HCT116 (cell line): ENCODE data around the gene NOXO1.

ENCODE experiments used
- CEBPB ChIP-seq: IDR thresholded peaks from 2 replicates; pipeline ENCODE4 v1.6.1; 2012; ENCODE audit warnings: low read depth
- CTCF ChIP-seq, 3 experiments: fragments of 200-600 bp in 1 of 3; sonication (generic) in 1 of 3; IDR thresholded peaks in 2 of 3; conservative IDR thresholded peaks in 1 of 3; 2 replicates each; pipeline ENCODE4 v1.5.1; 2012 to 2017; ENCODE audit warnings: low read depth in 2 of 3, low read length in 2 of 3, antibody characterized with exemption in 1 of 3, borderline replicate concordance in 1 of 3, control low read depth in 1 of 3, mild to moderate bottlenecking in 1 of 3, mixed read lengths in 1 of 3, mixed run types in 1 of 3, moderate library complexity in 1 of 3; ENCODE audit not compliant: insufficient read depth in 1 of 3
- EZH2 ChIP-seq: fragments of 200-600 bp; sonication (generic); IDR thresholded peaks from 2 replicates; pipeline ENCODE4 v1.6.1; 2017; ENCODE audit warnings: antibody characterized with exemption, mixed run types
- EZH2phosphoT487 ChIP-seq: fragments of 200-600 bp; IDR thresholded peaks from 2 replicates; pipeline ENCODE4 v1.6.1; 2018; ENCODE audit warnings: antibody characterized with exemption, borderline replicate concordance
- FOSL1 ChIP-seq: IDR thresholded peaks from 2 replicates; pipeline ENCODE4 v1.6.1; 2012; ENCODE audit warnings: low read depth
- MAX ChIP-seq: IDR thresholded peaks from 2 replicates; pipeline ENCODE4 v1.6.1; 2012
- POLR2A ChIP-seq: IDR thresholded peaks from 2 replicates; pipeline ENCODE4 v1.7.0; 2011; ENCODE audit warnings: borderline replicate concordance; ENCODE audit not compliant: insufficient read depth, insufficient read length; ENCODE audit errors: extremely low read depth
- POLR2AphosphoS5 ChIP-seq: IDR thresholded peaks from 2 replicates; pipeline ENCODE4 v1.6.1; 2011; ENCODE audit warnings: mild to moderate bottlenecking, low read depth, low read length, moderate library complexity
- RAD21 ChIP-seq: IDR thresholded peaks from 2 replicates; pipeline ENCODE4 v1.6.1; 2012; ENCODE audit warnings: low read depth, mild to moderate bottlenecking
- SIN3A ChIP-seq: IDR thresholded peaks from 2 replicates; pipeline ENCODE4 v1.6.1; 2012; ENCODE audit warnings: low read depth
- SP1 ChIP-seq: IDR thresholded peaks from 2 replicates; pipeline ENCODE4 v1.6.1; 2012; ENCODE audit warnings: low read depth
- TCF7L2 ChIP-seq: IDR thresholded peaks from 2 replicates; pipeline ENCODE4 v1.7.0; 2011; ENCODE audit warnings: borderline replicate concordance, inconsistent platforms; ENCODE audit not compliant: insufficient read depth, insufficient read length; ENCODE audit errors: extremely low read depth
- ZBTB33 ChIP-seq: IDR thresholded peaks from 2 replicates; pipeline ENCODE4 v1.6.1; 2011; ENCODE audit warnings: mild to moderate bottlenecking, low read length, moderate library complexity; ENCODE audit not compliant: insufficient replicate concordance; ENCODE audit errors: extremely low read depth

- TF ChIP-seq CTCF (IDR thresholded peaks at IDR 0.05 in 2 of 3, conservative IDR thresholded peaks at IDR 0.05 in 1 of 3; ENCODE audit: borderline replicate concordance in 1 of 3, insufficient read depth in 1 of 3, low read depth in 2 of 3, low read length in 2 of 3) (peak; percentile 93 to 99 (median 99)), EZH2phosphoT487 (no peak), SP1 (peak; percentile 37; the same call in 1 of the 2 replicates), POLR2A (no peak), FOSL1 (no peak), ZBTB33 (no peak), RAD21 (peak; percentile 77), TCF7L2 (no peak), MAX (peak; percentile 84), POLR2AphosphoS5 (peak; percentile 58), SIN3A (no peak), CEBPB (no peak), EZH2 (no peak)
These were observed 22.8 kb upstream of the NOXO1 start for GRCh38 chr16:2003827-2004641.
